ENCODE data around the gene ADGRF3.
"Not testable (repeated sequence)": the region's sequence is repeated elsewhere in the genome, so short reads cannot be mapped to it uniquely, and the experiment has no call there.

ADGRF3 gene

DNA sequence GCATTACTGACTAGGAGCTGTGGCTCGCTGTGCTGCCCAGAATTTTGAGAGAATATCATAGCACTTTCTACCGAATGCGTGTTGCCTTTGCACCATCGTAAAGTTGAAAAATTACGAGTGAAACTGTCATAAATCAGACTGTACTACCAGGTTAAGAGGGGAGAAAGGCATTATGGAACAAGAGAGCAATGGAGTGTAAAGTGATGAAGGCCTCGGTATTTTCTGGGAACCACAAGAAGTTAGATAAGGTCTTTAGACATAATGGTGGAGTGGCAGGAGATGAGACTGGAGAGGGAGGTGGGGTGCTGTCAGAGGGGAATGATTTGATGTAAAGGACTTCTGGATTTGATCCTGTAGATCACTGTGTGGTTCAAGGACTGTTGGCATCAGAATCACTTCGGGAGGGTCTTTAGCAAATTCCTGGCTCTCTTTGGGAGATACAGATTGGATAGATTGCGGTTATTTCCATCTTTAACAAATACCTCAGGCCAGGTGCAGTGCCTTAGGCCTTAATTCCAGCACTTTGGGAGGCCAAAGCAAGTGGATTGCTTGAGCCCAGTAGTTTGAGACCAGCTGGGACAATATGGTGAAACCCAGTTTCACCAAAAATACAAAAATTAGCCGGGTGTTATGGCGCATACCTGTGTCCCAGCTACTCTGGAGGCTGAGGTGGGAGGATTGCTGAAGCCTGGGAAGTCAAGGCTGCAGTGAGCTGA lies 4.9 kb upstream of the ADGRF3 start:
- no peak for DNase-seq (ENCODE audit: low read depth in 2 of 3, low spot score in 2 of 3)

DNA sequence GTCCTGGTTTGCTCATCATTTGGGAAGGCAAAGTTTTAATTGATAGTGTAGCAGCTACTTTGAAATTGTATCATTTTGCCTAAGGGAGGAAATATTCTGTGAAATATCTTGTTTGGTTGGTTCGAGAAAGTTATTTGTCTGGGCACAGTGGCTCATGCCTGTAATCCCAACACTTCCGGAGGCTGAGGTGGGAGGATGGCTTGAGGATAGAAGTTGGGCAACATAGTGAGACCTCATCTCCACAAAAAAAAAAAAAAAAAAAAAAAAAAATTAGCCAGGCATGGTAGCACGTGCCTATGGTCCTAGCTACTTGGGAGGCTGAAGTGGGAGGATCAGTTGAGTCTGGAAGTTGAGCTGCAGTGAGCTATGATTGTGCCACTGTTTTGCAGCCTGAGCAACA lies 3.1 kb upstream of the ADGRF3 start:
- DNase-seq (ENCODE audit: low read depth in 2 of 3, low spot score in 2 of 3): no peak

GRCh38 chr2:26347286-26347865 lies 787 bp upstream of the ADGRF3 start:
- DNase-seq (ENCODE audit: low read depth in 2 of 3, low spot score in 2 of 3): no peak

DNA sequence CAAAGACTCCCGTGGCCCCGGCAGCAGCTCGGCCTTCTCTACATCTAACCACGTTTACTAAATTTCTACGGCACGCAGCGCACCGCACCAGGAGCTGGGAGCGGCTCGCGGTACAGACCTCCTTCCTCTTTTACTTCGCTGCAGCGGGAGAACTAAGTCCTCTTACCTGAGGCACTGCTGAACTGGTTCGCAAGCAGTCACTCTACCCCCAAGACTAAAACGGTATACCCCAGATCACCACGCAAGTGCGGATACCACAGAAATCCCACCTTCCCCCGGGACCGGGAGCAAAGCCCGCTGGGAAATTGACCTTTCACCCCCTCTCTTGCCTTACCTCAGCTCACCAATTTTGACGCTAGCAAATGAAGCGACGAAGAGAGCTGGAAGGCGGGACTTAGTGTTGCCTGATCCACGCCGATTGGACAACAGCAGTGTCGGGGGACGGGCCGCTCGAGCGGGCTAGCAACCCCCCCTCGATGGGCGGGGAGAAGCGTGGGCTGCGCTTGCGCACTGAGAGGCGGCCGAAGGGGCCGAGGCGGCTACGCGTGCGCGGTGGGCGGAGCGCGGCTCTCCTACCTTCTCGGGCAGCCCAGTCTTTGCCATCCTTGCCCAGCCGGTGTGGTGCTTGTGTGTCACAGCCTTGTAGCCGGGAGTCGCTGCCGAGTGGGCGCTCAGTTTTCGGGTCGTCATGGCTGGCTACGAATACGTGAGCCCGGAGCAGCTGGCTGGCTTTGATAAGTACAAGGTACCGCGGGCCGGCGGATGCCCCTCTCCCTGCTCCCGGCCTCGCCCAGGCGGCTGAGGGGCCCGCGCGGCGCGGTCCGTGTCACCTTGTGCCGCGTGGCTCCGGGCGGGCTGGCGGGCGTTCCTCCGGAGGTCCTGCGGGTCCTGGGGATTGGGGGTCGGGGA lies 790 bp downstream of the ADGRF3 start, which contains the start of gene SELENOI:
Gene SELENOI (plus strand): TSS at position 599 of the 909 bp plus-strand sequence. CDS start 90 bp downstream, at position 689.
- DNase-seq (ENCODE audit: low read depth in 2 of 3, low spot score in 2 of 3): peak; percentile 93 to 100 (median 98)

- no peak for DNase-seq (ENCODE audit: low read depth in 2 of 3, low spot score in 2 of 3)
These were observed 1.4 kb downstream of the ADGRF3 start for GRCh38 chr2:26345283-26345544.

- no peak for DNase-seq (ENCODE audit: low read depth in 2 of 3, low spot score in 2 of 3)
These were observed 1.9 kb downstream of the ADGRF3 start for GRCh38 chr2:26344581-26345282.

DNA sequence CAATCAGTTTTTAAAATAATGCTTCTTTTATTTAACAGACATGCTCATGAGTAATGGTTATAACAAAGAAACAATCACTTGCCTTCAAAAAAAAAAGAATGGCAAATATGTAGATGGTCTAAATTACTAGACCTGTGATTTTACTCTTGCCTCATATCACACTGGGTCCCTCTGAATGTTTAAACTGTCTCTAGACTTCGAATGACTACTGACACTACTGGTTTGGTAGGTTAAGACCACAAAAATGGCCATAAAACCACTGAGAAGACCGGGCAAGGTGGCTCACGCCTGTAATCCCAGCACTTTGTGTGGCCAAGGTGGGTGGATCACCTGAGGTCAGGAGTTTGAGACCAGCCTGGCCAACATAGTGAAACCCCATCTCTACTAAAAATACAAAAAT lies 5.8 kb downstream of the ADGRF3 start:
- DNase-seq (ENCODE audit: low read depth in 2 of 3, low spot score in 2 of 3): no peak

GRCh38 chr2:26337298-26337697 lies 9.3 kb downstream of the ADGRF3 start:
- no peak for DNase-seq (ENCODE audit: low read depth in 2 of 3, low spot score in 2 of 3)

DNA sequence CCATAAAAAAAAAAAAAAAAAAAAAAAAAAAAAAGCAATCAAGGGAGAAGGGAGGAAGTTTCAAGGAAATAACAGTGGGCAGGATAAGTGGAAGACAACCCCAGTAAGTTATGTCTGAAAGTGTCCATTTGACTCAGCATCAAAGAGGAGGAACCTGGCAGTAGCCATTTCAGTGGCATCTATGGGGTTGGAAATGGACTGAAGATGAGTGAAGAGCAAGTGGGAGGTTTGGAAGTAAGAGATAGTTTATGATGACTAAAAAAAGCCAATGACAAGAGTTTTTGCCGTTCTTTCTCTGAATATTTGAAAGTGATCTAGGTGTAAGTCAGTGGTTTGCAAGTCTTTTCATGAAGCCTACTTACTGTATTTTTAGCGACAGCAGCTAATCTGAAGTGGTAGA lies 9.9 kb downstream of the ADGRF3 start:
- DNase-seq (ENCODE audit: low read depth in 2 of 3, low spot score in 2 of 3): no peak

DNA sequence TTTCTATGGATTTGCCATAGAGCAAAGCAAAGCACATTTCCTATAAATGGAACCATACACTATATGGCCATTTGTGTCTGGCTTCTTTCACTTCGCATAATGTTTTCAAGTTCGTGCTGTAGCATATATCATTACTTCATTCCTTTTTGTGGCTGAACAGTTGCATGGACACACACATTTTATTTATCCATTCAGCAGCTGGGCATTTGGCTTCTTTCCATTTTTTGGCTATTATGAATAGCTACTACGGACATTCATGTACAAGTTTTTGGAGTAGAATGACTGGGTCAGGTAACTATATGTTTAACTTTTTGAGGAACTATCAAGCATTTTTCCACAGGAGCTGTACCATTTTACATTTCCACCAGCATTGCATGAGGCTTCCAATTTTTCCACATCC lies 11.4 kb downstream of the ADGRF3 start:
- no peak for DNase-seq (ENCODE audit: low read depth in 2 of 3, low spot score in 2 of 3)

GRCh38 chr2:26333293-26333692 lies 13.3 kb downstream of the ADGRF3 start:
- DNase-seq (ENCODE audit: low read depth in 2 of 3, low spot score in 2 of 3): no peak

GRCh38 chr2:26331321-26331720 lies 15.3 kb downstream of the ADGRF3 start:
- not testable (repeated sequence) for DNase-seq (ENCODE audit: low read depth in 2 of 3, low spot score in 2 of 3)

DNA sequence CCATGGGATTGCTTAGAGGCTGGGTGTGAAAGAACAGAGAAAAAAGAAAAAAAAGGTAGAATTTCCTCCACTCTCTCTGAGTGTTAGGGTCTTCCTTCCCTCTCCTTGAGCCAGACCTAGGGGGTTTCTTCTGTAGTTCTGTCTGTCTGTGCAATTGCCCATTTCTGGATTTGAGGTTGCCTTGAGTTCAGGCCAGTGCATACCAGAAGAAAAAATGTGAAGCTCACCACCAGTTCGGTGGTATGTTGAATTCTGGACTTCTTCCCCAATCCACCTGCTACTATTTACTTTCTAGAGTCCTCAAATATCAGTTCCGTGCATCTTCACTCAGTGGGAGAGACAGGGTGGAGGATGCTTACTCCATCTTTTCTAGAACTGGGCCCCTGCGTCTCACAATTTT lies 16.0 kb downstream of the ADGRF3 start:
- DNase-seq (ENCODE audit: low read depth in 2 of 3, low spot score in 2 of 3): no peak

- DNase-seq (ENCODE audit: low read depth in 2 of 3, low spot score in 2 of 3): peak; percentile 39 to 56 (median 53)
These were observed 16.5 kb downstream of the ADGRF3 start for GRCh38 chr2:26330114-26330549.

GRCh38 chr2:26329083-26329482 lies 17.5 kb downstream of the ADGRF3 start:
- DNase-seq (ENCODE audit: low read depth in 2 of 3, low spot score in 2 of 3): not testable (repeated sequence)

- DNase-seq (ENCODE audit: low read depth in 2 of 3, low spot score in 2 of 3): no peak
These were observed 19.0 kb downstream of the ADGRF3 start for GRCh38 chr2:26327291-26328272.

GRCh38 chr2:26326514-26326913 lies 20.1 kb downstream of the ADGRF3 start:
- no peak for DNase-seq (ENCODE audit: low read depth in 2 of 3, low spot score in 2 of 3)

DNA sequence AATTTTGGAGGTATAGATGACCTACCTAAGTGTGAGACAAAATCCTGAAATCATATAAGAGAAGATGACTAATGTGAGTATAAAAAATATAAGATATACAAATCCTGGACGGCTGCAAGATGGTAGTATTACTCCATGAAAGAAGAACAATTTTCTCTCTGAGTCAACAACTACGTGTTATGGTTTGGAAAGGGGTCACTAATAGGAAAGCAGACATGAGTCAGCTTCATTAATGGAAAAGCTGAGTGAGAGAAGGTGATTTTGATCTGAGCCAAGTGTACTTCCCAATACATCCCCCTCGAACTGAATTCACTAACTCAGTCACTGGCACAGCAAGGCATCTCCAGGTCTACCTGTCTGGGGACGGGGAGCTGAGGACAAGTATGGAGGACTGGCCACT lies 20.7 kb downstream of the ADGRF3 start:
- no peak for DNase-seq (ENCODE audit: low read depth in 2 of 3, low spot score in 2 of 3)

- DNase-seq (ENCODE audit: low read depth in 2 of 3, low spot score in 2 of 3): no peak
These were observed 21.7 kb downstream of the ADGRF3 start for GRCh38 chr2:26324903-26325302.

- DNase-seq (ENCODE audit: low read depth in 2 of 3, low spot score in 2 of 3): not testable (repeated sequence)
These were observed 22.1 kb downstream of the ADGRF3 start for GRCh38 chr2:26324479-26324878.
